ENCODE measurements around the gene COL13A1.

The COL13A1 gene

DNA sequence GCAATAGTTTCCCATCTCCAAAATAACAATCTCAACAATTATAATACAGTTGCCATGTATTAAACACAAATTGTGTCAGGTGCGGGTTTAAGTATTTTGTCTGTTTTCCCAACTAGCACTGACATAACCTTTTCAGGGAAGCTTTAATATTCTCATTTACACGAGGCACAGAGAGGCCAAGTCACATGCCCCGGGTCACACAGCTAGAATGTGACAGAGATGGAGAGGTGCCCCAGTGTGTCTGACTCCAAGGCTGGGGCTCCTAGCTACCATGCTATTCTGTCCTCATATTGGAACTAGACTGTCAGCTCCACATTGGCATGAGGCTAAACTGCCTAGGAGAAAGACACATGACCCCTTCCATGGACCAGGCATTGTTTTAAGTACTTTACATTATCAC, 77.2 kb downstream of the COL13A1 start:
- Mint-ChIP-seq H3K27me3 (peaks cover 23% of the 10 kb centered on the region), H3K36me3 (no peaks in the 10 kb centered on the region), H3K4me3 (no peak overlapping the region), H3K4me1 (no peaks in the 10 kb centered on the region), H3K27ac (no peak overlapping the region), H3K9me3 (no peaks in the 10 kb centered on the region)
- ATAC-seq (ENCODE audit: low read depth): no peak
- no peak for DNase-seq (ENCODE audit: low spot score in 2 of 2)

DNA sequence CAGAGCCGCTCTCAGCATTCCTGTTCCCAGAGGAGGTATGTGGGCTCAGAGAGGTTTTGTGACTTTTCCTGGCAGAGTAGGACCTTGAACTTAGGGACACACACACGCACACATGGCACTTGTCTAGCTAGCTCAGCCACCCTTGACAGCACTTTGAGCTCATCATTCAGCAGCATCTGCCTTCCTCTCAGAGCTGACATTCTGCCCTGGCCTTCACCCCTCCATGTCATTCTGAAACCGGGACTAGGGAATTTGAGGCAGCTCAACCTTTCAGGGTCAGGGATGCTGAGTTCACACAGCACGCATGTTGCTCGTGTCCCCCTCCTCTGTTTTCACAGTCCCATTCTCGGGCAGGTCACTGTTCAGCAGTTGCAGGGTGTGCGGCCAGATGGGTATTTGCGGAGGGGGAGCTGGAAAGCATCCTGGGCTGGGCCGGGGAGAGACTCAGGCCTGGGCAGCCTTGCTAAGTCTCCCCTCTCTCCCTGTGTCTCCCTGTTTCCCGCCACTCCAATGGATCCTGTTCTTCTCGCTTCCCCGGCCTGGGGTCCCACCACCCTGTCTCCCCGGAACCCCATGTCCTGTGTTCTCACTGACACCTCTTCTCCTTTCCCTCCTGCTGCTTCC, 78.0 kb downstream of the COL13A1 start:
- H3K4me1 Mint-ChIP-seq: no peaks in the 10 kb centered on the region
- H3K4me3 Mint-ChIP-seq: no peak overlapping the region
- H3K9me3 Mint-ChIP-seq: no peaks in the 10 kb centered on the region
- DNase-seq (ENCODE audit: low spot score in 2 of 2) (no peak), ATAC-seq (ENCODE audit: low read depth) (no peak)
- H3K27me3 Mint-ChIP-seq: peaks cover 23% of the 10 kb centered on the region
- H3K27ac Mint-ChIP-seq: no peak overlapping the region
- no peaks in the 10 kb centered on the region for H3K36me3 Mint-ChIP-seq

DNA sequence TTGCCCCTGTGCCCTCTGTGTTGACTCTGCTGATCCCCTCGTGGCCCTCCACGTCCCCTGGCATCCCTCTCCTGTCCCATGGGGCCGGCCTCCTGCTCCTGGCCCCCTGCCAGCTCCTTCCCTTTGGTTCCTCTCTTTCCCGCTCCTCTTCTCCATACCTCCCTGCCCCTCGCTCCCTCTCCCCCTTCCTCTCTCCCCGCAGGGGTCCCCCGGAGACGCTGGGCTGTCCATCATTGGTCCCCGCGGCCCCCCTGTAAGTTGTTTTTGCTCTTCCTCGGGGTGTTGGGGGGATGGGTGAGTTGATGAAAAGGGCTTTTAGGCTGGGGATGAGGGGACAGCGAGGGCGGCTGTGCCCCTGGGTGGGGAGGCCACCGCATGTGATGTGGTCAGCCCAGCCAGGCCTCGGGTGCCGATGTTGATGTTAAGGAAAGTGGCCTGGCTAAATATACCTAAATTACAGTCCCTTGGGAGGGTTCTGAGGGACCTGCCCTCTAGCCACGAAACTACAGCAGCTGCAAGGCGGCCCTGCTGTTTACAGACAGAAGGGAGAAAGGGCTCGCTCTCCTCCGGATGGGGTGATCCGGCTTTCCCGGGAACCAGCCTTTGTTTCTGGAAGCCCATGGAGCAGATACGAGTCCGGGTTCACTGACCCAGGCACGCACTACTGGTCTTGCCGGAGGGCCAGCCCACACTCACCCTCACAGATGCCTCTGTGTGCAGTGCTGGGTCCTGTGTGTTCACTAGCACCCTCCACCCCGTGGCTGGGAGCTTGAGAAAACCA, 78.8 kb downstream of the COL13A1 start:
- H3K4me3 Mint-ChIP-seq: no peak overlapping the region
- no peaks in the 10 kb centered on the region for H3K36me3 Mint-ChIP-seq
- no peak overlapping the region for H3K27ac Mint-ChIP-seq
- DNase-seq (ENCODE audit: low spot score in 2 of 2) (no peak), ATAC-seq (ENCODE audit: low read depth) (no peak)
- peaks cover 23% of the 10 kb centered on the region for H3K27me3 Mint-ChIP-seq
- no peaks in the 10 kb centered on the region for H3K9me3 Mint-ChIP-seq
- no peaks in the 10 kb centered on the region for H3K4me1 Mint-ChIP-seq

DNA sequence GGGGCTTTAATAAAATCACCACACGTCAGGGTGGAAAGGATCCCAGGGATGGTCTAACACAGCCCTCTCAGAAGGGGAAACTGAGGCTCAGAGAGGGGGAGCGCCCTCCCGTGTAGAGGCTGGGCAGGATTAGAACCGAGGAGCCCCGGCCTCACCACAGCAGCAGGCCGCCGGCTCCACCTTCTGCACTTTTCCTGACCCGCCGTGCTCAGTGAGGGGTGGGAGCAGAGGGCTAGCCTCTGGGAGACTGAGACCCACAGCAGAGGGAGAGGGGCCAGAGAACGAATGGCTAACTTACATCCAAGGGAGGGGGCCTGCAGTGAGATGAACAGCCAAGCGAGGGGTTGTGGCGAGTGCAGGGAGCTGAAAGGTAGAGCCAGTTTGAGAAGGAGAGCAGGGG, 79.5 kb downstream of the COL13A1 start:
- Mint-ChIP-seq H3K36me3 (no peaks in the 10 kb centered on the region), H3K4me1 (no peaks in the 10 kb centered on the region), H3K4me3 (no peak overlapping the region), H3K9me3 (no peaks in the 10 kb centered on the region), H3K27ac (no peak overlapping the region), H3K27me3 (peaks cover 23% of the 10 kb centered on the region)
- ATAC-seq (ENCODE audit: low read depth) (no peak), DNase-seq (ENCODE audit: low spot score in 2 of 2) (no peak)

DNA sequence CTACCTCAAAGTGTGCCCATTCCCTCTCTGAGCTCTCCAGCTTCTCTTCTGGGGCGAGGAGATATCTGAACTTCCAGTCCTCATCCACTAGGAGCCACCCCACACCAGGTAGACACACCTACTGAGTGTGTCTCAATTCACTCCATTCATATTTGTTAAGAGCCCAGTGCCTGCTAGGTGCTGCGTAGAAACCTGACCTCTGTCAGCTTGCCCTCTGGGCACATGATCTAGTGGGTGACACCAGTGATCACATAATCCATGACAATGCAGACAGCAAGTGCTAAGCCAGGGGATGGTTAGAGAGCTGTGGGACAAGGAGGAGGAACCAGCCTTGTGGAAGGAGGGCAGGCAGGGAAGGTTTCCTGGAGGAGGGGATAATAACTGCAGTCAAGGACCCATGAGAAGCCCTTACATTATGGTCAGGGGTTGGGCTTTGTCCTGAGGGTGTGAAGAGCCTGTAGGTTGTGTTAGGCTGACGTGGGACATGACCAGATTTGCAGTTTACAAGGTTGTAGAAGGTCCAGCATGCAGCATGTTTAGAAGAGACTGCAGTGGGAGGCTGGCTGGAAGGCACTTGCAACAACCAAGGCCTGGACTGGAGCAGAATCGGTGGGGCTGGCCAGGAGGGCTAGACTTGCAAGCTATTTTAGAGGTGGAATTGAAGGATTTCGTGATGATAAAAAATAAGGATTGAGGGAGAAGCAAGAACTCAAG, 81.8 kb downstream of the COL13A1 start:
- H3K36me3 Mint-ChIP-seq: no peaks in the 10 kb centered on the region
- H3K27ac Mint-ChIP-seq: no peak overlapping the region
- DNase-seq (ENCODE audit: low spot score in 2 of 2) (no peak), ATAC-seq (ENCODE audit: low read depth) (no peak)
- no peak overlapping the region for H3K4me3 Mint-ChIP-seq
- no peaks in the 10 kb centered on the region for H3K4me1 Mint-ChIP-seq
- H3K27me3 Mint-ChIP-seq: peaks cover 17% of the 10 kb centered on the region
- no peaks in the 10 kb centered on the region for H3K9me3 Mint-ChIP-seq

DNA sequence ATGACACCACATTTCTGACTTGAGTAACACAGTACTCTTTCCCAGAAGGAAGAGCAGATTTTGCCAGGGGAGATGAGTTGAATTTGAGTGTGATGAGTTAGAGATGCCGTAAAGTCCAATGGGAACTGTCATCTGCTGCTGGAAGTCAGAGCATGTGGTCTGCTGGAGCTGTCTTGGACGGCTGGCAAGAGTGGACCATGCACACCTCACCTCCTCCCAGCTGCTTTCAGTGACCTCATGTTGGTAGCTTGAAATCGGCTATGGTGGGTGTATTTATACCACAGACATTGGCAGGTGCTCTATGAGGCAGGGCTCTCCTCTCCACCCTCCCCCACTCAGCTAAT, 82.3 kb downstream of the COL13A1 start:
- DNase-seq (ENCODE audit: low spot score in 2 of 2) (no peak), ATAC-seq (ENCODE audit: low read depth) (no peak)
- Mint-ChIP-seq H3K27me3 (peaks cover 17% of the 10 kb centered on the region), H3K4me3 (no peak overlapping the region), H3K27ac (no peak overlapping the region), H3K9me3 (no peaks in the 10 kb centered on the region), H3K4me1 (no peaks in the 10 kb centered on the region), H3K36me3 (no peaks in the 10 kb centered on the region)

DNA sequence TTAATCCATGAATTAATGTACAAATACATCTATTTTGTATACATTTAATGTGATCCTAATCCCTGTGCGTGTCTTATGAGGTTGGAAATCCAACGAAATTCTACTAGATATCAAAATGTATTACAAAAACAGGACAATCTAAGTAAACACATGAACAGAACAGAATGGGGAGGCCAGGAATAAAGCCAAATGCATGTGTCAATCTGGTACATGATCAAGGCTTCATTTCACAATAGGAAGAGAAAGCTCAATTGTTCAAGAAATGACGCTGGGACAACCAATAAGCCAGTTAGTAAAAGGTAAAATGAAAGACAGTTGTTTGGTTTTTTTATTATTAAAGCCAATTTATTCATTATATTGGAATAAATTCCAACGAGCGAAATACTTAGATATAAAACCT, 83.0 kb downstream of the COL13A1 start:
- DNase-seq (ENCODE audit: low spot score in 2 of 2) (no peak), ATAC-seq (ENCODE audit: low read depth) (no peak)
- Mint-ChIP-seq H3K4me1 (no peaks in the 10 kb centered on the region), H3K4me3 (no peak overlapping the region), H3K27me3 (peaks cover 17% of the 10 kb centered on the region), H3K36me3 (no peaks in the 10 kb centered on the region), H3K27ac (no peak overlapping the region), H3K9me3 (no peaks in the 10 kb centered on the region)

DNA sequence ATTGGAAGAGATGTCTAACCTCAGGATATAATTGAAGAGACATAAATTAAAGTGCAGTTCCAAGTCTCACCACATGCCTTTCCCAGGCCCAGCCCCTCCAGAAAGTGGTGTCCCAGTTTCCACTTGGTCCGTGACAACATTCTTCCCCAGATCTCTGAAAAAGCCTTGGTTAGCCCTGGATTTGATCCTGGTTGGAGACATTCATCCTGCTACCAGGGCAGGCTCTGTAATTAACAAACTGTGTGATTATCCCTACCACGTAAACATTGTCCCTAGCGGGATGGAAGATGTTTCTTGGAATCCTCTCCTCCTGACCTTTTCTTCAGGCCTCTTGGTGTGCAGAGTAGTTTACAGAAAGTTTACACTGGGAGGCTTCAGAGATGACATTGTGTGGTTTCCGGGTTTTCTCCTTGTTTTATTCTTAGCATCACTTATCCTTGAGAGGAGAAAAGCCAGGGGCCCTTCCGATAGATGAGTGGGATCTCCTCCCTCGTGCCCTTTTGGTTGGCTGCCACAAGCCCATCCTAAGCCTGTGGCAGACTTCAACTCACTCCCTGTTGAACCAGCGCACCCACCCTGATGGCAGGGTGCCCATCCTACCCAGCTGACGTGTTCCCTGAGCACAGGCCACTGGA, 83.8 kb downstream of the COL13A1 start:
- Mint-ChIP-seq H3K4me3 (no peak overlapping the region), H3K27me3 (peaks cover 11% of the 10 kb centered on the region), H3K36me3 (no peaks in the 10 kb centered on the region), H3K27ac (no peak overlapping the region), H3K9me3 (no peaks in the 10 kb centered on the region), H3K4me1 (no peaks in the 10 kb centered on the region)
- ATAC-seq (ENCODE audit: low read depth) (no peak), DNase-seq (ENCODE audit: low spot score in 2 of 2) (no peak)

DNA sequence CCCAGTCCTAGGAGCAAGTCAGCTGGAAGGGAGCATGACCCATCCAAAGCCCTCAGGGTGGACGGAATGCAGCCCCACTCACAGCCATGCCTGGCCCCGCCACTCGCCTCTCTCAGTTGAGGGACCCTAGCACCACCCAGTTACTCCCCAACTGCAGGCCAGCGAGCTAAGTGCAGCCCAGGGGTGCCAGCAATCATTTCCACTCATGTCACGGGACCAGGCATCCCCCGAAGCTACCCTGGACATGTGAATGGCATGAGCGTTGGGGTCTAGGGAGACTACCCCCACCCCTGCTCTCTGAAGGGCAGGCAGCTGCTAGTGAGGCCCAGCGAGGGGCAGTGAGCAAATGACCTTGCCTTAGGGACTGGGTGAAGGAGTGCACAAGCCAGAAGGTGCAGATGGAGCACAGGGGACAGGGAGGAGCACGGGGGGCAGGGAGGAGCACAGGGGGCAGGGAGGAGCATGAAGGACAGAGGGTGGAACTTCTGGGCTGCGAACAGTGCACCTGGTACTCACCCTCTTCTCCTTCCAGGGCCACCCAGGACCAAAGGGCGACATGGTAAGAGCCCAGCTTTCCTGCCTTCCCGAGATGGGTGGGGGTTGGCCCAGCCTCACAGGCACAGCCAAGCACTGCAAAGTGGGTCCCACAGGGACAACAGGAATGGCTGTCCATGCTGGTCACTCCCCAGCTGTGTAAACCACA, 87.3 kb downstream of the COL13A1 start:
- no peaks in the 10 kb centered on the region for H3K36me3 Mint-ChIP-seq
- no peak overlapping the region for H3K27ac Mint-ChIP-seq
- H3K9me3 Mint-ChIP-seq: no peaks in the 10 kb centered on the region
- ATAC-seq (ENCODE audit: low read depth) (no peak), DNase-seq (ENCODE audit: low spot score in 2 of 2) (no peak)
- H3K4me1 Mint-ChIP-seq: no peaks in the 10 kb centered on the region
- H3K27me3 Mint-ChIP-seq: peaks cover 5% of the 10 kb centered on the region
- no peak overlapping the region for H3K4me3 Mint-ChIP-seq

DNA sequence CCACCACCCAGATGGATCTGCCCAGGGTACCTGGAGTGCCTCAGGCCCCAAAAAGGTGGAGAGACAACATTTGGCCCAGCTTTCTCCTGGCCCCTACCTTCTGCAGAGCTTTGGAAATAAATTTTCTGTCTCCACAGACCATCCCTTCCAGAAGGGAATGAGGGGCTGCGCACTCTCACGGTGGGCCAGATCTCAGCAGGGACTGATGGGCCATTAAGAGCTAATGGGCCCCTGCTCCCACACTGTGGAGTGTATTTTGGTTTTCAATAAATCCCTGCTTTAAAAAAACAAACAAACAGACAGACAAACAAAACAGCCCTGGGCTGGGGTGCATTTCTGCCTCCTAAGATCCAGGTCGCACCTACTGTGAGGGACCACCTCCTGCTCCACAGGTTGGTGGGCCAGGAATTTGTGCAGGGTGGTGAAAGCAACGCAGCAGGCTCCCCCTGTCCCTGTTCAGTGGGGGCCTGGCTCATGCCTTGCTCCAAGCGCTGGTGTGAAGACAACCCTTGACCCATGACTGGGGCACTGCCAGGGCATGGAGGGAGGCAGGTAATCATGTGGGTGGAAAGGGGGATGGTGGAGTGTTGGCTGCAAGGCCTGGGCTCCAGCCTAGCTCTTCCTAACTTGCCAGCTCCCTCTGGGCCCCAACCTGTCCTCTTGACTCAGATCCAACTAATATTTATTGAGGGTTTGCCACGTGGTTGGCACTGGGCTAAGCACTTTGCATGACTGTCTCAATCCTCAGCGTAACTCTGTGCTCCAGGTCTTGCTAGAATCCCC, 88.5 kb downstream of the COL13A1 start:
- peaks cover 5% of the 10 kb centered on the region for H3K27me3 Mint-ChIP-seq
- no peak for ATAC-seq (ENCODE audit: low read depth)
- H3K36me3 Mint-ChIP-seq: no peaks in the 10 kb centered on the region
- H3K4me3 Mint-ChIP-seq: no peak overlapping the region
- H3K9me3 Mint-ChIP-seq: no peaks in the 10 kb centered on the region
- no peak for DNase-seq (ENCODE audit: low spot score in 2 of 2)
- no peak overlapping the region for H3K27ac Mint-ChIP-seq
- no peaks in the 10 kb centered on the region for H3K4me1 Mint-ChIP-seq

DNA sequence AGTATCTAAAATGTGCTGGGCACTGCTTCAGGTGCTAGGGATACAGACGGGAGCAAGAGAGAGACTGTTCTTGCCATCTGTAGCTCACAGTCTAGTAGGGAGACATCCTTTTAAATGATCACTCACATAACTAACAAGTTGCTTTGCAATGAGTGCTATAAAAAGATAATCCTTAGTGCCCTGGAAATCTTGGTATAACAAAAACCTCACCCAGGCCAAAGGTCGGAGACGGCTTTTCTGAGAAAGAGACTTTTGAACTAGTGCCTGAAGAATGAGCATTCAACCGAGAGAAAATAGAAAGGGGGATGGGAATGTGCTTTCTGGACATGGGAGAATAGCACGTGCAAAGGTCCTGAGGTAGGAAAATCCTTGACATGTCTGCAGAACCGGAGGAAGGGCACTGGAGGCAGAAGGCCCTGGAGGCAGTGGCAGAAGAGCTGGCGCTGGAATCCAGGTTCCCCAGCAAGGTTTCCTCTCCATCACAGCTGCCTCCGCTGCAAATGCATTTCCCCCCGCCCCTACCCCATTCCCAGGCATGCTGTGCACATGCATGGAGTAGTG, 89.4 kb downstream of the COL13A1 start:
- DNase-seq (ENCODE audit: low spot score in 2 of 2) (no peak), ATAC-seq (ENCODE audit: low read depth) (no peak)
- Mint-ChIP-seq H3K4me1 (no peaks in the 10 kb centered on the region), H3K27ac (no peak overlapping the region), H3K9me3 (no peaks in the 10 kb centered on the region), H3K4me3 (no peak overlapping the region), H3K27me3 (peaks cover 7% of the 10 kb centered on the region), H3K36me3 (no peaks in the 10 kb centered on the region)

DNA sequence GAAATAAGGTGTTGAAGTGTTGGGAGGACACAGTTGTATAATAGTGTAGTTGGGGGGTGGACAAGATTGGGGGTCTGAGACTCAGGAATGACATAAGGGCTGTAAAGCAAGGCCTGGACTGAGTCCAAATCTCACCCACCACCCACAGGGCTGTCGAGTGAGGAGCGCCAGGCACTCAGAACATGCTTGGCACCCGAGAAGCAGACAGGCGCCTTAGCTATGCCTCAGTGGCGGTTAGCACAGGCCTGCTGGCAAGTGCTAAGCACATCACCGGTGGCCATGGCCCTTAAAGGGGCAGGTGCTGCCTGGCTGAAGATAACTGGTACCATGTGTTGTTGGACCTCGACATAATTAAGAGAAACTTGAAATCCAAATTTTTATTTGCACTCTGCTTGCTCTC, 90.7 kb downstream of the COL13A1 start:
- no peaks in the 10 kb centered on the region for H3K9me3 Mint-ChIP-seq
- H3K27me3 Mint-ChIP-seq: peaks cover 8% of the 10 kb centered on the region
- H3K4me3 Mint-ChIP-seq: no peak overlapping the region
- no peaks in the 10 kb centered on the region for H3K36me3 Mint-ChIP-seq
- H3K4me1 Mint-ChIP-seq: no peaks in the 10 kb centered on the region
- ATAC-seq (ENCODE audit: low read depth) (no peak), DNase-seq (ENCODE audit: low spot score in 2 of 2) (no peak)
- H3K27ac Mint-ChIP-seq: no peak overlapping the region

DNA sequence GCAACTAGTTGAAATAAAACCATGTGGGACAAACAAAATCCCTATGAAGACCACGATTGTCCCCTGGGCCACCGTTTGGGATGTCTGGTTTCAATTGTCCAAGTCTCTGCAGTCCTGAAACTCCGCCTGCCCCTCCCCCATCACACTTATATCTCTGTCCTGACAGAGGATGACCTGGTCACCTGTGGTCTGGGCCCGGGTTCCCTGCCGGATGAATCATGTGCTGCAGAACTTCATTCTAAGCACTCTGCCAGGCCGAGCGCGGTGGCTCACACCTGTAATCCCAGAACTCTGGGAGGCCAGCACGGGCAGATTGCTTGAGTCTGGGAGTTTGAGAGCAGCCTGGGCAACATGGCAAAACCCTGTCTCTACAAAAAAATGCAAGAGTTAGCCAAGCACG, 91.1 kb downstream of the COL13A1 start:
- Mint-ChIP-seq H3K27me3 (peaks cover 8% of the 10 kb centered on the region), H3K4me1 (no peaks in the 10 kb centered on the region), H3K27ac (no peak overlapping the region), H3K9me3 (no peaks in the 10 kb centered on the region), H3K36me3 (no peaks in the 10 kb centered on the region), H3K4me3 (no peak overlapping the region)
- ATAC-seq (ENCODE audit: low read depth): no peak
- DNase-seq (ENCODE audit: low spot score in 2 of 2): no peak
